Naive B cell (primary cell): ENCODE results near the gene ATP11A. TPM values are rescaled to one million over a fixed set of nuclear protein-coding genes. Genes with fewer than 3 reads are reported as not detected.

Source experiments
- ATAC-seq, 2 donors: fragments of 150-1000 bp; cut with Tn5 transposase; 2 replicates each; pipeline ENCODE4 v1.10.0; 2021; ENCODE audit warnings: low read depth in 2 of 2, mild to moderate bottlenecking in 2 of 2, moderate library complexity in 2 of 2
- DNase-seq: peaks from one replicate; pipeline ENCODE4 v3.0.0; 2022
- H3K27ac Mint-ChIP-seq, 6 donors: one replicate each; pipeline ENCODE4 v1.8.0; 2020 to 2022; ENCODE audit warnings: mild to moderate bottlenecking in 6 of 6, mixed read lengths in 6 of 6, moderate library complexity in 5 of 6, inconsistent platforms in 2 of 6
- H3K27me3 Mint-ChIP-seq, 3 donors: one replicate each; pipeline ENCODE4 v1.8.0; 2021 to 2022; ENCODE audit warnings: mixed read lengths in 3 of 3, mild to moderate bottlenecking in 1 of 3
- H3K36me3 Mint-ChIP-seq, 2 donors: one replicate each; pipeline ENCODE4 v1.8.0; 2020 to 2022; ENCODE audit warnings: mixed read lengths in 2 of 2, inconsistent platforms in 1 of 2, mild to moderate bottlenecking in 1 of 2
- H3K4me1 Mint-ChIP-seq, 3 donors: one replicate each; pipeline ENCODE4 v1.8.0; 2020 to 2022; ENCODE audit warnings: mixed read lengths in 3 of 3, inconsistent platforms in 1 of 3, mild to moderate bottlenecking in 1 of 3, moderate library complexity in 1 of 3
- H3K4me3 Mint-ChIP-seq, 8 donors: one replicate each; pipeline ENCODE4 v1.8.0; 2020 to 2022; ENCODE audit warnings: mild to moderate bottlenecking in 8 of 8, mixed read lengths in 8 of 8, moderate library complexity in 8 of 8, inconsistent platforms in 2 of 8
- H3K9me3 Mint-ChIP-seq, 7 donors: one replicate each; pipeline ENCODE4 v1.8.0; 2020 to 2022; ENCODE audit warnings: mixed read lengths in 7 of 7, mild to moderate bottlenecking in 5 of 7, inconsistent platforms in 2 of 7, moderate library complexity in 1 of 7
- polyA plus RNA-seq, 6 donors: library from polyadenylated mRNA; unstranded; fragments of 300-500 nt; fragmentation: Illumina TruSeq; gene quantifications; one replicate each; pipeline ENCODE4 v1.2.3, GENCODE V29; 2021; ENCODE audit warnings: low read depth in 6 of 6

The ATP11A gene
- 10 to 100 TPM in 5 of 6 donors, 1 to 10 TPM in 1; 7.9 to 23.3 (median 12.9) TPM for polyA plus RNA-seq

GRCh38 chr13:112689303-112690245, at the start of gene ATP11A:
Gene ATP11A, plus strand, starts transcription at chr13:112690038. Its CDS starts 379 bp downstream, at chr13:112690417.
- H3K4me1 Mint-ChIP-seq: peaks cover 38 to 42% (median 41%) of the 10 kb centered on the region in 3 donors

GRCh38 chr13:112641456-112642089, 48.3 kb upstream of the ATP11A start:
- peaks cover 0 to 16% (median 4%) of the 10 kb centered on the region in 3 donors for H3K4me1 Mint-ChIP-seq
- H3K36me3 Mint-ChIP-seq: no peaks in the 10 kb centered on the region
- no peak overlapping the region for H3K27ac Mint-ChIP-seq
- ATAC-seq: no peak
- DNase-seq: no peak
- H3K27me3 Mint-ChIP-seq: peaks cover 13 to 39% (median 32%) of the 10 kb centered on the region in 3 donors
- peak overlapping the region in 4 of 8 donors; percentile 36 to 75 (median 68) for H3K4me3 Mint-ChIP-seq
- no peaks in the 10 kb centered on the region for H3K9me3 Mint-ChIP-seq

More at GRCh38 chr13:112689303-112690245, at the start of gene ATP11A:
- peak; percentile 68 to 69 for ATAC-seq
- Mint-ChIP-seq H3K27ac (peak within 1 kb of the TSS in 4 of 6 donors; percentile 54 to 92 (median 80)), H3K27me3 (peaks cover 0 to 11% (median 4%) of the 10 kb centered on the region in 3 donors), H3K4me3 (peak within 1 kb of the TSS; percentile 84 to 94 (median 90)), H3K9me3 (no peaks in the 10 kb centered on the region), H3K36me3 (no peaks in the 10 kb centered on the region)
- peak; percentile 45 for DNase-seq

GRCh38 chr13:112642090-112642460, 47.8 kb upstream of the ATP11A start:
- Mint-ChIP-seq H3K4me1 (peaks cover 0 to 16% (median 4%) of the 10 kb centered on the region in 3 donors), H3K27ac (no peak overlapping the region), H3K9me3 (no peaks in the 10 kb centered on the region), H3K4me3 (peak overlapping the region in 4 of 8 donors; percentile 36 to 75 (median 68)), H3K36me3 (no peaks in the 10 kb centered on the region), H3K27me3 (peaks cover 13 to 34% (median 32%) of the 10 kb centered on the region in 3 donors)
- ATAC-seq: no peak
- no peak for DNase-seq

- ATAC-seq (no peak), DNase-seq (no peak)
- Mint-ChIP-seq H3K4me3 (no peak overlapping the region), H3K4me1 (peaks cover 0 to 13% (median 4%) of the 10 kb centered on the region in 3 donors), H3K36me3 (no peaks in the 10 kb centered on the region), H3K9me3 (no peaks in the 10 kb centered on the region), H3K27ac (no peak overlapping the region), H3K27me3 (peaks cover 13 to 21% (median 20%) of the 10 kb centered on the region in 3 donors)
These were observed 45.9 kb upstream of the ATP11A start for GRCh38 chr13:112643759-112644459.

GRCh38 chr13:112645327-112645914, 44.4 kb upstream of the ATP11A start:
- Mint-ChIP-seq H3K27ac (peak overlapping the region in 1 of 6 donors; percentile 56), H3K27me3 (peaks cover 9 to 12% (median 11%) of the 10 kb centered on the region in 3 donors), H3K9me3 (no peaks in the 10 kb centered on the region), H3K36me3 (no peaks in the 10 kb centered on the region), H3K4me3 (peak overlapping the region in 1 of 8 donors; percentile 77), H3K4me1 (peaks cover 0 to 13% (median 4%) of the 10 kb centered on the region in 3 donors)
- ATAC-seq: no peak
- DNase-seq: no peak

GRCh38 chr13:112647256-112647655, 42.6 kb upstream of the ATP11A start:
- Mint-ChIP-seq H3K4me3 (no peak overlapping the region), H3K27me3 (peaks cover 12 to 20% (median 14%) of the 10 kb centered on the region in 3 donors), H3K27ac (no peak overlapping the region), H3K9me3 (no peaks in the 10 kb centered on the region), H3K4me1 (no peaks in the 10 kb centered on the region), H3K36me3 (no peaks in the 10 kb centered on the region)
- no peak for ATAC-seq
- no peak for DNase-seq

- DNase-seq (no peak), ATAC-seq (no peak)
- Mint-ChIP-seq H3K4me3 (no peak overlapping the region), H3K36me3 (no peaks in the 10 kb centered on the region), H3K27me3 (peaks cover 14 to 23% (median 19%) of the 10 kb centered on the region in 3 donors), H3K9me3 (no peaks in the 10 kb centered on the region), H3K27ac (peak overlapping the region in 2 of 6 donors; percentile 16 to 66), H3K4me1 (no peaks in the 10 kb centered on the region)
These were observed 41.7 kb upstream of the ATP11A start for GRCh38 chr13:112648101-112648500.

GRCh38 chr13:112648966-112649690, 40.7 kb upstream of the ATP11A start:
- Mint-ChIP-seq H3K4me3 (no peak overlapping the region), H3K36me3 (no peaks in the 10 kb centered on the region), H3K27me3 (peaks cover 14 to 23% (median 21%) of the 10 kb centered on the region in 3 donors), H3K9me3 (no peaks in the 10 kb centered on the region), H3K27ac (no peak overlapping the region), H3K4me1 (no peaks in the 10 kb centered on the region)
- DNase-seq (no peak), ATAC-seq (no peak)

- no peak for ATAC-seq
- H3K27me3 Mint-ChIP-seq: peaks cover 14 to 23% (median 21%) of the 10 kb centered on the region in 3 donors
- no peaks in the 10 kb centered on the region for H3K9me3 Mint-ChIP-seq
- no peak overlapping the region for H3K4me3 Mint-ChIP-seq
- DNase-seq: no peak
- no peak overlapping the region for H3K27ac Mint-ChIP-seq
- H3K4me1 Mint-ChIP-seq: no peaks in the 10 kb centered on the region
- H3K36me3 Mint-ChIP-seq: no peaks in the 10 kb centered on the region
These were observed 38.5 kb upstream of the ATP11A start for GRCh38 chr13:112651311-112651710.

GRCh38 chr13:112651750-112652511, 37.9 kb upstream of the ATP11A start:
- Mint-ChIP-seq H3K36me3 (no peaks in the 10 kb centered on the region), H3K4me1 (no peaks in the 10 kb centered on the region), H3K27me3 (peaks cover 14 to 23% (median 21%) of the 10 kb centered on the region in 3 donors), H3K9me3 (no peaks in the 10 kb centered on the region), H3K4me3 (no peak overlapping the region), H3K27ac (no peak overlapping the region)
- ATAC-seq (no peak), DNase-seq (no peak)

GRCh38 chr13:112652512-112653070, 37.2 kb upstream of the ATP11A start:
- DNase-seq (no peak), ATAC-seq (no peak)
- H3K36me3 Mint-ChIP-seq: no peaks in the 10 kb centered on the region
- no peak overlapping the region for H3K4me3 Mint-ChIP-seq
- H3K27ac Mint-ChIP-seq: no peak overlapping the region
- H3K4me1 Mint-ChIP-seq: no peaks in the 10 kb centered on the region
- no peaks in the 10 kb centered on the region for H3K9me3 Mint-ChIP-seq
- H3K27me3 Mint-ChIP-seq: peaks cover 14 to 23% (median 21%) of the 10 kb centered on the region in 3 donors
